ENCODE results near the gene CD55.
"Not testable (repeated sequence)": the region's sequence is repeated elsewhere in the genome, so short reads cannot be mapped to it uniquely, and the experiment has no call there.

The CD55 gene

DNA sequence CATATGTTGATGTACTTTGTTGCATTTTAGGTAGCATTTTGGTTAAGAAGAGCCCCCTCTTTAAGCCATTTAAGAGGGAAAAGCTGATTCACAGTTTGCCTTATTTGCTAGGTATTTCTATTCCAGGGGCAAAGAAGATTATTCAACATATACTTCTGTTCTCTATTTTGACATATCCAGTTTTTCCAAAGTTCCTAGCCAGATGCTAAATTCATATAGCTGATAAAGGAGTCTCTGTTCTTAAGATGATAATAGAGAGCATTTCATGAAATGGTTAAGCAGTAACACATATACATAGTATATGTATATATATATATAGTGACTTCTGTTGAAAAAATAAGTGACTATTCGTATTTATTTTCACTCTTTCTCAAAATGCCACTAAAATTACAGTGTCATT is 15.5 kb upstream of the CD55 start:
- no peak for DNase-seq

DNA sequence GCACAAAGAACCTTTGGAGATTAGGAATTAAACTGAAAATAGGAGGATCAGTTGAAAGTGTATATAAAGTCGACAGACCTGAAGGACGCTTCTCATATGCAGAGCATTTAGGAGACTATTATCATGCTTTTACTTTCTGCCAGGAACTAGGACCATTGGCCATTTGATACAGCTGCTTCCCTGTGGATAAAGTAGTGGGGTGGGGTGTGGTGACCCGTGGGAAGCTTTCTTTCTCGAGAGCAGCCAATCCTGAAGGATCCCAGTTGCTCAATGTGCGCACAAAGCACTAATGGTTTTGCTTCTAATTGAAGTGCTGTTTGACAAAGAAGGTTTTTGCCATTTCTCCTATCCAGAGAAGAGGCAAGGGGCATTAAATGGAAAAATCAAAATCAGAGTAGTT is 14.9 kb upstream of the CD55 start:
- DNase-seq, result no peak

DNA sequence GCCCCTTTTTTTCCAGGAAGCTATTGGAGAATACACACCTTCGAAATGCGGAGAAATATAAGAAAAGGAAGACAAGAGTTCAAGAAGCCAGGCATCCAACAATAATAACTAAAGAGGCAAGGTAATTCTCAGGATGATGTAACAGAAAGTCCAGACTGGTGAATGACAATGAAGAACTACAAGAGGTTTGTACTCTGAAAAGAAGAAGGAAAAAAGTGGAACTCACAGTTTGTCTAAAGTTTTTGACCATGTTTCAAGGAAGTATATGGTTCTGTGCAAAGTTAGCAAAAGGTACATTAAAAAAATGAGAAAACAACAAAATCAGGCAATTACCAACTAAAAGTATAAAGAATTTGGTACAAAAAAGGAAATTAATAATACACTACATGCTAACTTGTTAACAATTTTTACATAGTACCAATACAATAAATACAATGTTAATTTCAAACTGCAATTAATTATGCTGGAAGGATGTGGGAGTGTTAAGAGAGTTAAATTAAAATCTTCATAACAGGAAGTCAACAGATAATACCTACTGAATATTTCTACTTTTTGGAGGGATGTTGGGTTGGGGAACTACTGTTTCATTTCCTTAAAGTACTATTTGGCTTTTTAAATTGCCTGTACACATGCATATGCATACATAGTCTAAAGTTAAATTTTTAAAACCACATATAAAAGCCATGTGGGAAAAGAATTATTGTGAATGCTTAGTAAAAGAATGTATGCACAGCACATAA is 12.9 kb upstream of the CD55 start:
- no peak for DNase-seq

DNA sequence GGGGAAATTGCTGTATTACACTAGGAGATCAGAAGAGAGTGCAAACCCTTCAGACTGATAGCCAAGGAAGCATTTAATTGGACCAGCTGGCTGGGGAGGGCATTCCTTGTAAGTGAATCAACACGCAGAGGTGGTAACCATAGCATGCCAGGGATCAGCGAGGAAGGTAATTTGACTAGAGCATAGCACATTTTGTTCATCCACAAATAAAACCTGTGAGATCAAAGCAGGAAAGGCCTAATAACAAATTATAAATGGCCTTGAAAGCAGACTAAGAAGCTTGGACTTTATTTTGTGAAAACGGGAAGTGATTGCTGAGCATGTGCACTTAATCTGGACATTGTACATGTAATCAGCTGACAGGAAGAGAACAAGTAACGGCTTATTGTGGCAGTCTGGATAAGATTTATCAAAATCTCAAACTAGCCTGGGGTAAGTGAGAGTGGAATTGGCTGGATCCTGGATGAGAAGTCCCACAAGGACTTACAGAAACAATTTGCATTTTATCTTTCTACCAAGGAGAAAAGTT is 11.7 kb upstream of the CD55 start:
- DNase-seq, result no peak

DNA sequence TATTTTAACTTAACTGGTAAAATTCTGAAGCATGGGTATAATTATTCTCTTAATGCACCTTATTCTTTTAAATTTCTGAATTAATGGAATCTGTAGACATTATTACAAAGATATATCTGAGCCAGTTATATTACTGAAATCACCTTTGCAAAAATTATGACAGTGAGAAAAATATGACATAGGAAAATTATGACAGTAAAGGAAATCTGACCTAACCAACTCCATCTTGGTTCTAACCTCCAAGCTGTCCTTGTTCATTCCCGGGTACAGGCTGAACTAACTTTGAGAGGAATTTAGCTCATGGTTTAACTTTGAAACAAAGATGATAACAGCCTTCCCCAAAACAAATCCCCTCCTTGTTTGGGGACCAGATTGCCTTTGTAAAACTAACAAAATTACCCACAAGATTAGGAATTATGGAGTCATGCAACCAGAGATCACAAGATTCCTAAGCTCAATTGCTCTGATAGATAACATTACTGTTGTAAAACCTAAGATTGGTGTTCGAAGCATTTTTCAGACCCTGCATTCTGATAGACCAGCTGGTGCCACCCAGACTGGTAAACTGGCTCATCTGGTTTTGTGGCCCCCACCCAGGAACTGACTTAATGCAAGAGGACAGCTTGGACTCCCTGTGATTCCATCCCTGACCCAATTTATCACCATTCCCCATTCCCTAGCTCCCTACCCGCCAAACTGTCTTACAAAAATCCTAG is 9.4 kb upstream of the CD55 start:
- no peak for DNase-seq

DNA sequence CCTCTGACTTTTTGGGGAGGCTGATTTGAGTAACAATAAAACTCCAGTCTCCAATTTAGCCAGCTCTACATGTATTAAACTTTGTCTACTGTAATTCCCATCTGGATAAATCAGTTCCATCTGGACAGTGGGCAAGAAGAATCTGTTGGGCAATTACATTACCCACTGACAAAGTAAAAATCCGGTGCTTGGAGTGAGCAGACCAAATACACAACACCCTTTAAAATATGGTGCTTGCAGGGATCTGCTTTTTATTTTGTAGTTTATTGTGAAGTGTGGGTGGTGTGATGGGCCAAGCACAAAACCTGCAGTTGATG is 8.9 kb upstream of the CD55 start:
- DNase-seq, result no peak

DNA sequence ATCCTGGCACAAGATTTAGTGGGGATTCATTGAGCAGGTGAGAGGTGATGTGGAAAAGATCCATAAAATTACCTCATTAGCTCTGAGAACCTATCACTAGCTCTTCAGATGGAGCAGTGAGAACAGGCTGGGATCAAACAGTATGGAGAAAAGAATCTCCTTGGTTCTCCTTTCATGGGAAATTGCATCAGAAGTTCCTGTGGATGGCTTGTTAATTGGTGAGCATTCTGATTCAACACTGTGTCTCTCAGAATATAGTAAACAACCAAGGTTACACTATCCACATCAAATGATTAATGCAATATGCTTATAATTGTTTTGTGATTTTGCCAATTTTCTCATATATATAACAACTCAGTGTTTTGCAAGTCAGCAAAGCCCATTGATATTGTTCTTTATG is 8.3 kb upstream of the CD55 start:
- DNase-seq, result no peak

DNA sequence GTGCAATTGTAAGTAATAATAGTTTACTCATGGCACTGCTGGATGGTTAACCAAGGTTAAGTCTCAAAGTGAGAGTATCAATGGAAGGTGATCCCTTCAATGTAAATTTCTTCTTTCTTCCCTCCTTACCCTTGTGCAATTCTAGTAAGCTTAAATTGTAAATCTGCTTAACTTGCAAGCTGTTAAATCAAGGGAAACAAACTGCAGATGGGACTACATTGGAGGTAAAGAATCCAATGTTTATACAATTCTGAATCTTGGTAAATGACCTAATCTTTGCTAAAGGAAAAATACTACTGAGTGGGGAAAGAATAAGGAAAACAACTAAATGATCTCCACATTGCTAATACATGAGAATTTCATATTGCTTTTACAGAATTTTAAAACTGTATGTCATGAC is 6.7 kb upstream of the CD55 start:
- DNase-seq, result no peak

DNA sequence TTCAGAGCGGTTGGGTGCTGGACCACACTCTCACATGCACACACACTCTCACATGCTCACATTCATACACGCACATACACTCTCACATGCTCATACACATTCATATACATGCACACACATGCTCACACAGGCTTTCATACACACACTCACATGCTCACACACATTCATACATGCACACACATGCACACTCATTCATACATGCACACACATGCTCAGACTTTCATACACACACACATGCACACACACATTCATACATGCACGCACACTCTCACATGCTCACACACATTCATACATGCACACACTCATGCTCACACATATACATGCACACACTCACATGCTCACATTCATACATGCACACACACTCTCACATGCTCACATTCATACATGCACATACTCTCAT is 6.0 kb upstream of the CD55 start:
- DNase-seq, result no peak

DNA sequence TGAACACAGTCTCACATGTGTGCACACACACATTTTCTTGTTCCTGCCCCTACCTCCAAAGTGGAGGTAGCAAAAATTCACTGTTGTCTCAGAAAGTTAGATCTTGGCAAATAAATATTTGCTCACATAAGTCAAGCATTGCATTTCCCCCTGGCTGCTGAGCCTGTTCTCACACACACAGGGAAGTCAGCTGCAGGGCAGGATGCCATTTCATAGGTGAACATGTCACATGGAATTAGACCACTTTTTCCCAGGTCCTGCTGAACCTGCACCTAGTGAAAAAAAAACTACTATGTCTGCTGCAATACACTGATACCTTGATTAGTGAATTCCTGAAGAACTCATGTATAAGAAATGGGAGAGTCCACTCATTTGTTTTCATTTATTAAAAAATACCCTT is 5.3 kb upstream of the CD55 start:
- no peak for DNase-seq

DNA sequence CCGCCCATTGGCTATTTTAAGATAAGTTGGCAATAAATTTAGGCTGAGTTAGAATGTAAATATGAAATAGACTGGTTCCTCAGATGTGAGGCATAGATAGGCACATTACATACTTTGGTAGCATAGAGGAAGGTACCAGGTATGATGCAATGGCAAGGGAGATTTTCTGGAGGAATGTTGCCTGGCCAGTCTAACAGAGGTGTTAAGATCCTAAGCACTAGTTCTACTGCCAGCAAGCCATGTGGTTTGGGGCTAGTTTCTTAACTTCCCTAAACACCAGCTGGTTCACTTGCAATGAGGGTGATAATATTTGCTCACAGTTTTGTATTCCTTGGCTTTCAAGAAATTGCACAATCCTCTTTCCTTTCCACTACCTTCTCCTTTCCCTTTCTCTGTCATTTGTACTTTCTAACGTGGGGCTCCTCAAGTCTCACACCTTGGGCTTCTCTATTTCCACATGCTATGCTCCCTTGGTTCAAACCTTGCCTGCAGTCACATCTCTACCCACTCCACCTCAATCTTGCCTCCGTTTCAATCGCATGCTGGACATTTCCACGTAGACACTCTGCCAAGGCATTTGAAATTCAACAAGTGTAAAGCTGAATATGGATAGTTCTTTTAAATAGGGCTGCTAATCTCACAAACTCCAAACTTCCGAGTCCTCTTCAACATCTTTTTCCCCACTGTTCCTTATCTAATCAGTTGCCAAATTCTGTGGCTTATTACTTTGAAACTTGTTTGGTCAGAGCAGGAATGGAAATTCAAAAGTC is 4.7 kb upstream of the CD55 start:
- no peak for DNase-seq

DNA sequence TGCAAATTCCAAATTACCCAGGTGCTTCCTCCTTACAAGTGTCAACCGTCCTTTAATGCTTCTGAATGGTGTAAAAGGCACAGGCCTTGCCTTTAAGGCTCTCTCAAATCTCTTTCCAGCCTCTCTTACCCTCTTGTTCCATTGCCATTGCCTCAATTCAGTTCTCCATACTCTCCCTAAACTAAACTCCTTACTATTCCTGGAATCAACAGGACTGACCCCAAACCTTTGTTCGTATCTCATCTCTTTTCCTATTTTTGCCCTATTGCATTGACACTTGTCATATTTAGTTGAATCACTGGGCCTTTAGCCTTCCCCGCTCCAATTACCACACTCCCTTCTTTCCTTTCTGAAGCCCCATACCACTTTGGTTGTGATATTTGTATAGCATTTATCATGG is 3.9 kb upstream of the CD55 start:
- no peak for DNase-seq

DNA sequence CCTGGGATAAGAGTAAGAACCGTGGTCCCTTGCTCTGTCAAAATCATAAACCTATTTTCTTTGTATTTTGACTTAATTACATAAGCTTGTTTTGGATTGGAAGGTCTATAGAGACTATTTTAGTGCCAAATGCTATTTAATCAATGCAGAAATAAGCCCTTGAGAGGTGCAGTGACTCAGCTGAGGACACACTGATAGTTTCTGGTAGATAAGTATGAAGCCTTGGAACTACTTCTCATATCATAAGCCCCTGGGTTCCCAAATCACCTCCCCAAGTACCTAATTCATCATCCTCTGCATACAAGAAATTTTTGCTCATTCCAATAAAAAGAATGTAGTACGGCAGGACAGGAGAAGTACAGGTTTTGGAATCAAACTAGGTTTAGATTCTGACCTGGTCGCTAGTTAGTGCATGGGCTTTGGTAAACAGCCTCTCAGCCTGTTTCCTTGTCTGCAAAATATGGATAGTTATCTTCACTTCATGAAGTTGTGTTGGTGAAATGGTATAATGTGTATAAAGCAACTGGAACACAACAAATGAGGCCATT is 3.3 kb upstream of the CD55 start:
- no peak for DNase-seq

DNA sequence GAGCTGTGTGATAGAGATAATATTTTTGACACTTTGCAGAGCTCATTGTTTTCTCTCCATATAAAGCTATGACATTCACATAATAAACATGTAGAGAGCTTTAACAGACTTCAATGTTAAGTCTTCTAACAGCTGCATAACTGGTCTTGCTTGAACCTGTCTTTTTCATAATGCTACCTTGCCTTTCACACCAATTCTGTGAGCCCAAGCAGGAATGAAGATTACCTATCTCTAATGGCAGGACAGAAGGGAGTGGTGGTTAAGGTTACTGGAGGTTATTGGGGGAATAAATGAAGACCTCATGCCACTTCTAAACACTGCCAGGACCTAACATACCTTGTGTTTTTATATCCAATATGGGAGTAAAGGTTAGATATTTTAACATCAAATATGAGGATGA is 2.3 kb upstream of the CD55 start:
- DNase-seq, result no peak

DNA sequence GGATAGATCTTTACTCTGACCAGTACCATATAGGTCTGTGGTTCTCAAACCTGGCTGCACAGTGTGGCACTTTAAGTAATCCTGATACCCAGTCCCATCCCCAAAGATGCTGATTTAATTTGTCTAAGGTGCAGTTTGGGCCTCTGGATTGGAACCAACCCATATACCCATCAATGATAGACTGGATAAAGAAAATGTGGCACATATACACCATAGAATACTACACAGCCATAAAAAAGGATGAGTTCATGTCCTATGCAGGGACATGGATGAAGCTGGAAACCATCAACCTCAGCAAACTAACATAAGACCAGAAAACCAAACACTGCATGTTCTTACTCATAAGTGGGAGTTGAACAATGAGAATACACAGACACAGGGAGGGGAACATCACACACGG is 1.4 kb upstream of the CD55 start:
- DNase-seq, result not testable (repeated sequence)

DNA sequence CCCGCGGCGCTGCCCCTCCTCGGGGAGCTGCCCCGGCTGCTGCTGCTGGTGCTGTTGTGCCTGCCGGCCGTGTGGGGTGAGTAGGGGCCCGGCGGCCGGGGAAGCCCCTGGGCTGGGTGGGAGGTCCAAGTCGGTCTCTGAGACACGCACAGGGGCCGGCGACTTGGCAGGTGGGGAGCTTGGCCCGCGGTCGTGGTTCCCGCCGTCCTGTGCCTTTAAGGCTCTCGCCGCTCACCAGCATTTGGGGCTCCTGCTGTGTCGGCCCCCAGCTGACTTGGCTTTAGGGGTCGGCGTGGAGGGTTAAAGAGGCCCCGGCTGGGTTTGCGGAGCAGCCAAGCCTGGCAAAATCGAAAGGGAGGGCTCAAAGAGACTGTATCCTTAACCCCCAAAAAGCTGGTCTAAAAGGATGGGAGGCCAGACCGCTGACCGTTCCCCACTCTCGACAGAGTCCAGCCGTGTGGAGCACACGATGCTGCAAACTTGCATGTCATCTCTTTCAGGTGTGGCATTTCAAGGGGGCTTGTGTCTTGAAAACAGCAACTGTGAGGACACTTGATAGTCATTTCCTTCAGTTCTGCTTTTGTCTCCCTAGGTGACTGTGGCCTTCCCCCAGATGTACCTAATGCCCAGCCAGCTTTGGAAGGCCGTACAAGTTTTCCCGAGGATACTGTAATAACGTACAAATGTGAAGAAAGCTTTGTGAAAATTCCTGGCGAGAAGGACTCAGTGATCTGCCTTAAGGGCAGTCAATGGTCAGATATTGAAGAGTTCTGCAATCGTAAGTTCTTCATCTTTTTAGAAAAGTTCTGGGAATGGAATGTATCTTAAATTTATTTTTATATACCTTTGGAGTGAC is 540 bp downstream of the CD55 start:
- DNase-seq, result no peak

DNA sequence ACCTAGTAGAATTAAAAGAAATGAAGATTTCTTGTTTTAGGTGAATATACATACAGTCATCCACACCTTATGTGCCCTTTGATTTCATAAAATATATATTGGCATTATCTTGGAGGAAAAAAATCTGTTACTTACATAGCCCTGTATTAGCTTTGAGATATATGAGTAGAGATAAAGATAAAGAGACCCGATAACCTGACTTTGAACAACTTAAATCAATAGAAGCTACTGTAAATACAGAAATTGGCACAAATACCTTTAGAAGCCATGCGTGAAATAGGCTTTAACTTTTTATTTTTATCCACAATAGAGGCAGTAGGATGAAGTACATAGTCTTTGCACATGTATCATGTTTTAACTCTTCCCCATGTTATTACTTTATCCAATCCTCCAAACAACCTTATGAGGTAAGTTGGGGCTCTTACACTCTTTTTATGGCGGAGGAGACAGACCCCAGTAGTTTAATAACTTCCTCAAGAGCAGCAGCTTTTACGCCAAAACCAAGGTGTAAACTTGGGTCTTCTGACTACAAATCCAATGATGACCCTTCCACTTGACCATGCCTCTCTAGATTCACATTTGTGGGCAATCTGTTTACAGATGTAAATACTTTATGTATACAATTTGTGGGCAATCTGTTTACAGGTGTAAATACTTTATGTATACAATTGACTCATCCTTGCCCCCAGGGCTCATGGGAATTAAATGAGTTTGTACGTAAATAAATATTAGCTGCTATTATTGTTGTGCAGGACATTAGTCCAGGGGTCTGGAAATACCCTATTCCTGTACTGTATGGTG is 2.1 kb downstream of the CD55 start:
- no peak for DNase-seq

DNA sequence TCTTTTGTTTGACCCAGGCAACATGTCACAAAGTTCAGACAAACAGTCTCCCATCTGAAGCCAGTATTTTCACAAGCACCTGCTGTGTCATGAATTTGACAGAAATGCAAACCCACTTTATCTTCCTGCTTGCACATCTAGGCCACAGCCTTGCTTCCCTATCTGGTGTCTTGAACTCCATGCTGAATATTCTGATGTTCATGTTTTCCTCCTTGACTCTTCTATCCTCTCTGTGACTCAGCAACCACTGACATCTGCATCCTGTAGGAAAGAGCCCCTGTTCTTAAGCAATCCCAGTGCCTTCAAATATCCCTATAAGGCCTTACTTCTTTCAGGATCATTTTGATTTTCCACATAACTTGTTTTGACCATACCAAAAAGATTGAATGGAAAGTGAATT is 6.5 kb downstream of the CD55 start:
- no peak for DNase-seq

DNA sequence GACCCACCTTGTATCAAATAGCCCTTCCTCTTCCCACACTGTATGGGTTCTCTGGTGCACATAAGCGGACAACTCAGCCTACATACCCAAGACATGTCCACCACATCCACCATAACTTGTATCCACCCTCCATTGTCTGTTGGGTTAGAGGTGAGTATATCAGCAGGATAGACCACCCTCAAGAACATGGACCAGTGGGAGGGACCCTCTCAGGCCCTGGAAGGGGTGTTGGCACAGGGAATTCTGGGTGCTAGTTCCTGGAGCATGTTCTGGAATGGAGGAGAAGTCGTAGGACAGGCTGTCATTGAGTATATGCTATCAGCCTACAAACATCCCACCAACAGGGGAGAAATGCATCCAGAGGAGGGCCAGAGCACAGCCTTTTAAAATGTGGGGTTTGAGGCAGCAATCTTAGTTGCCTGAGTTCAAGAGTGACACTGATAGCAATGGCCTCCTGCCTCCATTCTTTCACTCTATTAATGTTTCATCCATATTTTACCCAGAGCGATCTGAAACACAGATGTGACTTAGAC is 7.5 kb downstream of the CD55 start:
- no peak for DNase-seq

DNA sequence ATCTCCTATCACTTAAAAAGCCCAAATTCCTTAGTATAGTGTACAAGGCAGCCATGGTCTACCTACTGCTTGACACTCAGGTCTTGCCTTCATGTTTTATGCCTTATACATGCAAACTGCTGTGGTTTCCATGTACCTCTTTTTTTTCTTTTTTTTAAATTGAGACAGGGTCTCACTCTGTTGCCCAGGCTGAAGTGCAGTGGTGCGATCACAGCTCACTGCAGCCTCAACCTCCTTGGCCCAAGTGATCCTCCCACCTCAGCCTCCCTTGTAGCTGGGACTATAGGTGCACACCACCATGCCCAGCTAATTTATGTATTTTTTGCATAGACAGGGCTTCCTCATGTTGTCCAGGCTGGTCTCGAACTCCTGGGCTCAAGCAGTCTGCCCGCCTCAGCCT is 8.0 kb downstream of the CD55 start:
- no peak for DNase-seq

DNA sequence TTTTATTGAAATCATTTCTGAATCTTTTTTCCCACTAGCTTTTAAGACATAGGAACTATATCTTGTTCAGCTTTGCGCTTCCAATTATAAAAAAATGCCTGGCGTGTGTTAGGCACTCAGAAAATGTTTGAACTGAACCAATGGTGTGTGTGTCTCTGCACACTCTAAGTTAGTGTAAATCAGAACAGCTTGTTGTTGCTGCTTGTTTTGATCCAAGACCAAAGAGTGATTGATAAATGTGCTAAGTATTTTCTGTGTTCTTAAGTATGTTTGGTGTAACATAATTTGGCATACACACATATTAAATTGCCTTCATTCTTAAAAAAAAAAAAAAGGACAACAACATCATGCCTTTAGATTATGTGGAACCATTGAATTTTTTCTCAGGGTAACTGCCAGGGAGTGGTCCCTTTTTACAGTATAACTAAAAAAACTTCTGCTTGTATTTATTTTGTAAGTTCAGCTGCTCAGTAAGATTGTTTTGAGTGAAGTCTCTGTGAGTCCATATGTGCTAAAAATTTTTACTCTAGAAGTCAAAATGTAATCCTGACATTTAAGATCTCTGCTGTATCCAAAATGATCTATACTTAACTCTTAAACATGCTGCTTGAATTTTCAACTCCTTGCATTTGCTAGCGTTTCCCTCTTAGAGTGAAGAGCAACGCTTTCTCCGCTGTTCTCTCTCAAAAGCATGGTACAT is 8.7 kb downstream of the CD55 start:
- no peak for DNase-seq

Measured in CD4-positive, alpha-beta T cell treated with Interleukin-17A for 4 hours (primary cell).